ENCODE data around the gene CAPN5.

GRCh38 chr11:77147036-77147315 is 80.2 kb downstream of the CAPN5 start:
- no peak for TF ChIP-seq CTCF (IDR thresholded peaks at IDR 0.05; ENCODE audit: low read depth, low read length)
- TF ChIP-seq EZH2phosphoT487 (IDR thresholded peaks at IDR 0.05; ENCODE audit: low read depth): no peak

Data from OCI-LY3 (cell line).